SK-N-SH treated with all-trans-retinoic acid at 6 μM for 48 hours (cell line): ENCODE measurements around the gene PTCH1.

Source experiments
- ATAC-seq: fragments of 200-7000 bp; cut with Tn5 transposase; 3 replicates; pipeline ENCODE4 v1.9.1; 2020; ENCODE audit warnings: mild to moderate bottlenecking, moderate library complexity
- ESRRG ChIP-seq: fragments of 250-450 bp; sonication (Bioruptor Pico); IDR thresholded peaks from 2 replicates; pipeline ENCODE4 v1.6.1; 2021; ENCODE audit warnings: mild to moderate bottlenecking
- GLIS3 ChIP-seq: fragments of 250-450 bp; sonication (Bioruptor Pico); IDR thresholded peaks from 2 replicates; pipeline ENCODE4 v1.5.0; 2020; ENCODE audit warnings: mild to moderate bottlenecking, moderate library complexity
- ISL1 ChIP-seq: fragments of 250-450 bp; sonication (Bioruptor Pico); IDR thresholded peaks from 2 replicates; pipeline ENCODE4 v2.1.2; 2022; ENCODE audit warnings: mild to moderate bottlenecking, moderate library complexity
- OSR1 ChIP-seq: fragments of 250-450 bp; sonication (Bioruptor Pico); IDR thresholded peaks from 2 replicates; pipeline ENCODE4 v1.8.0; 2022; ENCODE audit warnings: moderate library complexity, mild to moderate bottlenecking, inconsistent platforms
- PATZ1 ChIP-seq: fragments of 250-450 bp; sonication (Bioruptor Pico); IDR thresholded peaks from 2 replicates; pipeline ENCODE4 v1.8.0; 2020; ENCODE audit warnings: mild to moderate bottlenecking, moderate library complexity, borderline replicate concordance
- SNAI2 ChIP-seq: fragments of 250-450 bp; sonication (Bioruptor Pico); IDR thresholded peaks from 2 replicates; pipeline ENCODE4 v1.5.0; 2020; ENCODE audit warnings: mild to moderate bottlenecking, moderate library complexity
- TCF4 ChIP-seq: fragments of 250-450 bp; sonication (Bioruptor Pico); IDR thresholded peaks from 2 replicates; pipeline ENCODE4 v1.8.0; 2021; ENCODE audit warnings: mild to moderate bottlenecking, moderate library complexity, borderline replicate concordance
- TSHZ2 ChIP-seq: fragments of 250-450 bp; sonication (Bioruptor Pico); IDR thresholded peaks from 2 replicates; pipeline ENCODE4 v1.5.0; 2020; ENCODE audit warnings: mild to moderate bottlenecking, moderate library complexity
- ZNF70 ChIP-seq: fragments of 450-650 bp; formaldehyde crosslinking; IDR thresholded peaks from 2 replicates; pipeline ENCODE4 v1.5.0; 2020; ENCODE audit warnings: mild to moderate bottlenecking, moderate library complexity
- TF ChIP-seq, protein P1 (sequence below): fragments of 250-450 bp; sonication (Bioruptor Pico); IDR thresholded peaks from 2 replicates; pipeline ENCODE4 v1.5.1; 2020; ENCODE audit warnings: low read depth, mild to moderate bottlenecking, moderate library complexity

The PTCH1 gene

GRCh38 chr9:95411054-95411892 is 105.5 kb downstream of the PTCH1 start:
- TF ChIP-seq, protein P1, sequence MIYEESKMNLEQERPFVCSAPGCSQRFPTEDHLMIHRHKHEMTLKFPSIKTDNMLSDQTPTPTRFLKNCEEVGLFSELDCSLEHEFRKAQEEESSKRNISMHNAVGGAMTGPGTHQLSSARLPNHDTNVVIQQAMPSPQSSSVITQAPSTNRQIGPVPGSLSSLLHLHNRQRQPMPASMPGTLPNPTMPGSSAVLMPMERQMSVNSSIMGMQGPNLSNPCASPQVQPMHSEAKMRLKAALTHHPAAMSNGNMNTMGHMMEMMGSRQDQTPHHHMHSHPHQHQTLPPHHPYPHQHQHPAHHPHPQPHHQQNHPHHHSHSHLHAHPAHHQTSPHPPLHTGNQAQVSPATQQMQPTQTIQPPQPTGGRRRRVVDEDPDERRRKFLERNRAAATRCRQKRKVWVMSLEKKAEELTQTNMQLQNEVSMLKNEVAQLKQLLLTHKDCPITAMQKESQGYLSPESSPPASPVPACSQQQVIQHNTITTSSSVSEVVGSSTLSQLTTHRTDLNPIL (CRISPR knock-in tag) = no peak
- TF ChIP-seq SNAI2 (CRISPR knock-in tag) (no peak), TCF4 (CRISPR knock-in tag) (no peak), ZNF70 (CRISPR knock-in tag) (no peak), PATZ1 (CRISPR knock-in tag) (no peak), ISL1 (no peak)
- ATAC-seq = no peak

GRCh38 chr9:95409650-95410426 is 106.9 kb downstream of the PTCH1 start:
- ATAC-seq = peak; percentile 56

GRCh38 chr9:95407524-95407923 is 109.2 kb downstream of the PTCH1 start:
- no peak for ATAC-seq

More at GRCh38 chr9:95409650-95410426, 106.9 kb downstream of the PTCH1 start:
- TF ChIP-seq ISL1 (0 out of 2 replicates have a peak, but pooled peaks have one; percentile 24), ZNF70 (CRISPR knock-in tag) (peak; percentile 98), PATZ1 (CRISPR knock-in tag) (no peak)

More at GRCh38 chr9:95407524-95407923, 109.2 kb downstream of the PTCH1 start:
- TF ChIP-seq OSR1 (no peak), ESRRG (no peak), TSHZ2 (no peak), ZNF70 (CRISPR knock-in tag) (no peak), GLIS3 (CRISPR knock-in tag) (no peak), PATZ1 (CRISPR knock-in tag) (no peak)
